A673 (cell line): ENCODE results near the gene KCNV2. TPM values are rescaled to one million over a fixed set of nuclear protein-coding genes. Genes with fewer than 3 reads are reported as not detected.

ENCODE experiments used
- BruUV-seq: library from RNA; stranded (reverse); fragments of 400-500 nt; replicated peaks from 2 replicates; lab custom pipeline; 2021; lab: Mats Ljungman, UMichigan
- CTCF ChIA-PET: fragments of 300-600 bp; sonication (Branson Sonifier 250); formaldehyde crosslinking; loops from one replicate; lab custom pipeline; 2022; ENCODE audit warnings: antibody characterized with exemption; lab: Charles Lee
- POLR2A ChIA-PET: fragments of 300-600 bp; sonication (Branson Sonifier 250); formaldehyde crosslinking; loops from one replicate; lab custom pipeline; 2022; ENCODE audit warnings: antibody characterized with exemption; ENCODE audit not compliant: low non-redundant PET; lab: Charles Lee
- DNase-seq: peaks from one replicate; pipeline ENCODE4 v3.0.0-alpha.2; 2015; ENCODE audit warnings: low spot score
- H3K27ac ChIP-seq: fragments of 200-600 bp; sonication (generic); 2 replicates; pipeline ENCODE4 v1.5.1; 2016; ENCODE audit warnings: mixed run types, low read depth, mild to moderate bottlenecking, mixed read lengths, antibody characterized with exemption, low read length; ENCODE audit not compliant: poor library complexity, severe bottlenecking
- H3K27me3 ChIP-seq: fragments of 200-600 bp; sonication (generic); replicated peaks from 2 replicates; pipeline ENCODE4 v1.6.1; 2017; ENCODE audit warnings: mixed run types, low read depth, mild to moderate bottlenecking, mixed read lengths, antibody characterized with exemption, low read length; ENCODE audit not compliant: insufficient read depth, poor library complexity
- H3K36me3 ChIP-seq: fragments of 200-600 bp; sonication (generic); 2 replicates; pipeline ENCODE4 v1.6.1; 2016; ENCODE audit warnings: mixed run types, mild to moderate bottlenecking, mixed read lengths, antibody characterized with exemption, low read length; ENCODE audit not compliant: insufficient read depth, poor library complexity, severe bottlenecking
- H3K4me1 ChIP-seq: fragments of 200-600 bp; sonication (generic); 2 replicates; pipeline ENCODE4 v1.6.1; 2017; ENCODE audit warnings: mixed run types, mild to moderate bottlenecking, mixed read lengths, antibody characterized with exemption, low read length; ENCODE audit not compliant: insufficient read depth, poor library complexity, severe bottlenecking
- H3K4me3 ChIP-seq: fragments of 200-600 bp; sonication (generic); 2 replicates; pipeline ENCODE4 v1.5.1; 2016; ENCODE audit warnings: low read depth, mixed run types, mild to moderate bottlenecking, mixed read lengths, low read length; ENCODE audit not compliant: poor library complexity, severe bottlenecking
- H3K9me3 ChIP-seq: fragments of 200-600 bp; sonication (generic); 2 replicates; pipeline ENCODE4 v1.6.1; 2016; ENCODE audit warnings: mixed run types, low read depth, mild to moderate bottlenecking, mixed read lengths, antibody characterized with exemption, low read length; ENCODE audit not compliant: poor library complexity, severe bottlenecking
- CTCF ChIP-seq: fragments of 300-800, 200-600 bp; sonication (generic); conservative IDR thresholded peaks from 2 replicates; pipeline ENCODE4 v1.5.1; 2017; ENCODE audit warnings: low read depth, mild to moderate bottlenecking, antibody characterized with exemption, low read length, moderate library complexity, mixed read lengths
- EZH2 ChIP-seq: fragments of 200-600 bp; sonication (generic); IDR thresholded peaks from 2 replicates; pipeline ENCODE4 v1.6.1; 2017; ENCODE audit warnings: borderline replicate concordance, low read depth, mild to moderate bottlenecking, mixed read lengths, antibody characterized with exemption, low read length; ENCODE audit not compliant: poor library complexity, severe bottlenecking
- intact Hi-C: fragments of 100-400 bp; cut with micrococcal nuclease; formaldehyde crosslinking; loops from one replicate; pipeline ENCODE4 v1.10.0; 2022; ENCODE audit not compliant: unreplicated experiment
- total RNA-seq: library from RNA; stranded (reverse); gene quantifications from 2 replicates; pipeline ENCODE4 v1.2.3, GENCODE V29; 2021

Gene KCNV2
- total RNA-seq, 1 experiment from 2014 or later, result not detected

- TF ChIP-seq EZH2 (no peak), CTCF (no peak)
- ChIA-PET POLR2A (no interaction called here), CTCF (interaction anchor here (0.6 kb wide), 1 partner anchor 1536 kb away, joined by 3 read pairs; no protein-coding TSS in a partner anchor)
- intact Hi-C loops, result no loop called here
- no peak overlapping the region for H3K4me3 ChIP-seq
- no peaks in the 10 kb centered on the region for H3K4me1 ChIP-seq
- DNase-seq, result no peak
- no peaks in the 10 kb centered on the region for H3K36me3 ChIP-seq
- H3K9me3 ChIP-seq, result no peaks in the 10 kb centered on the region
- H3K27ac ChIP-seq, result no peak overlapping the region
- no TSS peak for BruUV-seq
- no peaks in the 10 kb centered on the region for H3K27me3 ChIP-seq
These were observed 24.3 kb upstream of the KCNV2 start for GRCh38 chr9:2693056-2693455.

GRCh38 chr9:2697492-2697891, 19.8 kb upstream of the KCNV2 start:
- no TSS peak for BruUV-seq
- Histone ChIP-seq H3K4me1 (no peaks in the 10 kb centered on the region), H3K4me3 (no peak overlapping the region), H3K27me3 (no peaks in the 10 kb centered on the region), H3K36me3 (no peaks in the 10 kb centered on the region), H3K9me3 (no peaks in the 10 kb centered on the region), H3K27ac (no peak overlapping the region)
- TF ChIP-seq EZH2 (no peak), CTCF (no peak)
- intact Hi-C loops, result no loop called here
- ChIA-PET CTCF (no interaction called here), POLR2A (no interaction called here)
- DNase-seq, result no peak

GRCh38 chr9:2700398-2700797, 16.9 kb upstream of the KCNV2 start:
- ChIA-PET CTCF (no interaction called here), POLR2A (no interaction called here)
- Histone ChIP-seq H3K27ac (no peak overlapping the region), H3K9me3 (no peaks in the 10 kb centered on the region), H3K4me1 (no peaks in the 10 kb centered on the region), H3K27me3 (no peaks in the 10 kb centered on the region), H3K36me3 (no peaks in the 10 kb centered on the region), H3K4me3 (no peak overlapping the region)
- no peak for DNase-seq
- intact Hi-C loops, result no loop called here
- no TSS peak for BruUV-seq
- TF ChIP-seq EZH2 (no peak), CTCF (no peak)
